ENCODE measurements around the gene SMCP. TPM values are rescaled to one million over a fixed set of nuclear protein-coding genes. Genes with fewer than 3 reads are reported as not detected.

SMCP gene
- total RNA-seq, 2 experiments from 2014 or later, result not detected

DNA sequence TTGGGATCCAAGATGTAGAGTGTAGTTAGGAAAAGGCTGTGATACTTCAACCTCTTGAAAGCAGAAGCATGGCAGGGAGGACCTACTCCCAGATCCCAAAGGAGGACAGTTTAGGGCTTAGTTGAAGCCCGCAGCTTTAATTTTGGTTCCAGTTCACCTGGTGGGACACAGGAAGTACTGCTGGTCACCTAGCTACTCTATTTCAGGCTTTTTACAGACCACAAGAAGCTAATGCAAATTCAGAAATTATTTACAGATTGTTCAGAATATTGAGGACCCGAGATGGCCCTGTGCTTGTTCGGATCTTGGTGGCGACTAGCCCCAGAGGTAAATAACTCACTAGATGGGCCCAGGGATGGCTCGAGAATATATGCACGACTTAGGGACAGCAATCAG is 6.4 kb upstream of the SMCP start:
- no peak overlapping the region for H3K27ac Mint-ChIP-seq
- peaks cover 3% of the 10 kb centered on the region for H3K27me3 Mint-ChIP-seq (ENCODE audit: low read depth)
- no peaks in the 10 kb centered on the region for H3K9me3 Mint-ChIP-seq
- no peaks in the 10 kb centered on the region for H3K36me3 Mint-ChIP-seq (ENCODE audit: low read depth)
- H3K4me1 Mint-ChIP-seq (ENCODE audit: low read depth), result no peaks in the 10 kb centered on the region
- CTCF ChIA-PET, result interaction anchor here (1.2 to 1.6 kb wide), 2 partner anchors 7 to 352 kb away, joined by 3 to 6 read pairs; no protein-coding TSS in a partner anchor
- DNase-seq, result no peak
- intact Hi-C loops (cut with micrococcal nuclease), result no loop called here
- H3K4me3 Mint-ChIP-seq, result no peak overlapping the region

DNA sequence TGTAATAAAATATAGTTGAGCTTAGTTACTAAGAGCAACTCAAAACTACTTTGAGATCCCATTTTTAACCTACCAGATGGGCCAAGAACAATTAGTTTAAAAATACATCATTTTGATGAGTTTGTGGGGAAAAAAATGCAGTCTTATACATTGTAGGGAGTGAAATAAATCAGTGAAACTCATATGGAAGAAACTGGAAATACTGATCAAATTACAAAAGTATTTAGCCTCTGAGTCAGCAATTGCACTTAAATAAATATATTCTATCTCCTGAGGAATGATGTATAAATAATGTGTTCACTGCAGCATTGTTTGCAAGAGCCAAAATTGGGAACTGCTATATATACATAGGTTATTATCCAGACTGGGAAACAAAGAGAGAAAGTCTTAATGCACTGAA is 4.6 kb upstream of the SMCP start:
- no peak overlapping the region for H3K4me3 Mint-ChIP-seq
- no peaks in the 10 kb centered on the region for H3K36me3 Mint-ChIP-seq (ENCODE audit: low read depth)
- no peaks in the 10 kb centered on the region for H3K4me1 Mint-ChIP-seq (ENCODE audit: low read depth)
- CTCF ChIA-PET, result no interaction called here
- DNase-seq, result no peak
- peaks cover 8% of the 10 kb centered on the region for H3K27me3 Mint-ChIP-seq (ENCODE audit: low read depth)
- no peak overlapping the region for H3K27ac Mint-ChIP-seq
- intact Hi-C loops (cut with micrococcal nuclease), result no loop called here
- H3K9me3 Mint-ChIP-seq, result no peaks in the 10 kb centered on the region

DNA sequence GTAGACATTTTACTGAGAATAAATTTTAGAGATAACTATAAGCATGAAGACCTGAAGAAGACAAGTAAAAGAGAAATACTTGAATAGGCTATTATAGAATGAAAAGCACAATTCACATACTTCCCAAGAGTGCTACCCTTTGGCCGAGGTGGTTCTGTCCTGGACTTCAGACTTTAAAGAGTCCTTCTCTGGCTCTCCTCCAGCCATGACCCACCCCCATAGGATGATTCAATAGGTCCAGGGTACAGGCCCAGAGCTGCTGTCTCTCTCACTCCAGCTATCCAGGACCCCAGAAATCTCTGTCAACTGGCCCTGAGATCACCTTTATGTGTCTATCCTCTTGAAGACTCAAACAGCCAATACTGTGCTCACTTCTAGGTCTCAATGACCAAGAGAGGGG is 1.3 kb upstream of the SMCP start:
- no peaks in the 10 kb centered on the region for H3K36me3 Mint-ChIP-seq (ENCODE audit: low read depth)
- no peaks in the 10 kb centered on the region for H3K9me3 Mint-ChIP-seq
- CTCF ChIA-PET, result no interaction called here
- no peak overlapping the region for H3K4me3 Mint-ChIP-seq
- H3K4me1 Mint-ChIP-seq (ENCODE audit: low read depth), result no peaks in the 10 kb centered on the region
- no peak for DNase-seq
- intact Hi-C loops (cut with micrococcal nuclease), result no loop called here
- no peak overlapping the region for H3K27ac Mint-ChIP-seq
- peaks cover 14% of the 10 kb centered on the region for H3K27me3 Mint-ChIP-seq (ENCODE audit: low read depth)

DNA sequence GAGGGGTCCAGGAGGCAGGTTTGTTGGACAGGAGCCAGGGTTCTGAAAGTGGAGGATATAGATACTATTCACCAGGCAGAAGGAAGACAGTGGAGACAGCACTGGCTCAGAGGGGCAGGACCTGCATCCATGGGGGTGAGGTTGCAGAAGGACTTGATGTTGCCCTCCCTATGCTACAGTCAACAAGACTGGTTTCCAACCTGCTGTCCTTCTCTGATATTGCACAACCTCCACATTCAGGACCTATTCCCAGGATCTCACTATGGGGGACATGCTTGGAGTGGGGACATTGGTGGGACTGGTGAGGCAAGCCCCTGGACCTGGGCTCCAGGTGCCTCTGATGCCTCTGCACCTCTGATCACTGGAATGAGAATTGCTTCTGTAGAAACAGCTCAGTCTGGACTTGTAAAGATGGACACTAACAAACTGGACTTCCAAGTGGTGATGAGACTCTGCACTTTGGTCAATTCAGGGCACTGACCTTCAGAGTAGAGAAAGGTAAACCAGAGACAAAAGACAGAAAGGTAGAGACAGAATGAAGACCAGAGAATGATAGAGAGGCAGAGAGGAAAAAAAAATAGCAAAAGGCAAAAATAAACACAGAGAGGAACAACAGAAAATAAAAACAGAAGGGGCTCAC is 1.6 kb downstream of the SMCP start:
- CTCF ChIA-PET, result no interaction called here
- H3K36me3 Mint-ChIP-seq (ENCODE audit: low read depth), result no peaks in the 10 kb centered on the region
- no peaks in the 10 kb centered on the region for H3K9me3 Mint-ChIP-seq
- no peak overlapping the region for H3K4me3 Mint-ChIP-seq
- no peaks in the 10 kb centered on the region for H3K4me1 Mint-ChIP-seq (ENCODE audit: low read depth)
- no peak for DNase-seq
- intact Hi-C loops (cut with micrococcal nuclease), result no loop called here
- no peak overlapping the region for H3K27ac Mint-ChIP-seq
- peaks cover 11% of the 10 kb centered on the region for H3K27me3 Mint-ChIP-seq (ENCODE audit: low read depth)

GRCh38 chr1:152880316-152880715 is 2.2 kb downstream of the SMCP start:
- intact Hi-C loops (cut with micrococcal nuclease), result no loop called here
- CTCF ChIA-PET, result no interaction called here
- no peaks in the 10 kb centered on the region for H3K36me3 Mint-ChIP-seq (ENCODE audit: low read depth)
- H3K4me3 Mint-ChIP-seq, result no peak overlapping the region
- no peak overlapping the region for H3K27ac Mint-ChIP-seq
- H3K4me1 Mint-ChIP-seq (ENCODE audit: low read depth), result no peaks in the 10 kb centered on the region
- H3K27me3 Mint-ChIP-seq (ENCODE audit: low read depth), result peaks cover 11% of the 10 kb centered on the region
- DNase-seq, result no peak
- H3K9me3 Mint-ChIP-seq, result no peaks in the 10 kb centered on the region

GRCh38 chr1:152880907-152881306 is 2.8 kb downstream of the SMCP start:
- Mint-ChIP-seq H3K36me3 (ENCODE audit: low read depth) (no peaks in the 10 kb centered on the region), H3K9me3 (no peaks in the 10 kb centered on the region), H3K27ac (no peak overlapping the region), H3K4me3 (no peak overlapping the region), H3K4me1 (ENCODE audit: low read depth) (no peaks in the 10 kb centered on the region), H3K27me3 (ENCODE audit: low read depth) (peaks cover 11% of the 10 kb centered on the region)
- CTCF ChIA-PET, result no interaction called here
- intact Hi-C loops (cut with micrococcal nuclease), result no loop called here
- DNase-seq, result no peak

DNA sequence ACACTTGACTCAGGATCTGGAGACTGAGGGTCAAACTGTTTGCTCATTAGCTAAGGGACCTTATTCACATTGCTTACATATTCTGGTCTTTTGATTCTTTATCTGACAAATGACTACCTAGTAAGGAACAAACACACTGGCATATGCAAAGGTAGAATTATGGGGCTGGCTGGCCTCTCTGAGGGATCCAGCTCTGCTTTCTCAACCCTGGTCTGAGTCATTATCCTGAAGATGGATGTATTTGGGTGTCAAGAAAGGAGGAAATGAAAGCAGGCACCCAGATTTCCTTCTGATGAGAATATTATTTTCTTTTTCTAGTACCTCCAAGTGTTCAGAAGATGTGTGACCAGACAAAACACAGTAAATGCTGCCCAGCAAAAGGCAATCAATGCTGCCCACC is 6.0 kb downstream of the SMCP start:
- DNase-seq, result no peak
- Mint-ChIP-seq H3K9me3 (no peaks in the 10 kb centered on the region), H3K36me3 (ENCODE audit: low read depth) (no peaks in the 10 kb centered on the region), H3K27ac (no peak overlapping the region), H3K4me3 (no peak overlapping the region), H3K27me3 (ENCODE audit: low read depth) (peaks cover 5% of the 10 kb centered on the region), H3K4me1 (ENCODE audit: low read depth) (no peaks in the 10 kb centered on the region)
- intact Hi-C loops (cut with micrococcal nuclease), result no loop called here
- CTCF ChIA-PET, result no interaction called here

GRCh38 chr1:152884506-152884905 is 6.4 kb downstream of the SMCP start:
- CTCF ChIA-PET, result no interaction called here
- Mint-ChIP-seq H3K4me1 (ENCODE audit: low read depth) (no peaks in the 10 kb centered on the region), H3K27me3 (ENCODE audit: low read depth) (peaks cover 5% of the 10 kb centered on the region), H3K36me3 (ENCODE audit: low read depth) (no peaks in the 10 kb centered on the region), H3K27ac (no peak overlapping the region), H3K9me3 (no peaks in the 10 kb centered on the region), H3K4me3 (no peak overlapping the region)
- intact Hi-C loops (cut with micrococcal nuclease), result no loop called here
- DNase-seq, result no peak

GRCh38 chr1:152884966-152885624 is 7.0 kb downstream of the SMCP start:
- Mint-ChIP-seq H3K27ac (no peak overlapping the region), H3K9me3 (no peaks in the 10 kb centered on the region), H3K4me1 (ENCODE audit: low read depth) (no peaks in the 10 kb centered on the region), H3K4me3 (no peak overlapping the region), H3K36me3 (ENCODE audit: low read depth) (no peaks in the 10 kb centered on the region), H3K27me3 (ENCODE audit: low read depth) (peaks cover 7% of the 10 kb centered on the region)
- DNase-seq, result no peak
- intact Hi-C loops (cut with micrococcal nuclease), result no loop called here
- CTCF ChIA-PET, result no interaction called here

GRCh38 chr1:152886085-152886484 is 8.0 kb downstream of the SMCP start:
- Mint-ChIP-seq H3K36me3 (ENCODE audit: low read depth) (no peaks in the 10 kb centered on the region), H3K27me3 (ENCODE audit: low read depth) (peaks cover 7% of the 10 kb centered on the region), H3K27ac (no peak overlapping the region), H3K9me3 (no peaks in the 10 kb centered on the region), H3K4me3 (no peak overlapping the region), H3K4me1 (ENCODE audit: low read depth) (no peaks in the 10 kb centered on the region)
- intact Hi-C loops (cut with micrococcal nuclease), result no loop called here
- no peak for DNase-seq
- CTCF ChIA-PET, result no interaction called here

GRCh38 chr1:152886758-152887409 is 8.8 kb downstream of the SMCP start:
- intact Hi-C loops (cut with micrococcal nuclease), result no loop called here
- Mint-ChIP-seq H3K4me1 (ENCODE audit: low read depth) (no peaks in the 10 kb centered on the region), H3K4me3 (no peak overlapping the region), H3K27me3 (ENCODE audit: low read depth) (peaks cover 7% of the 10 kb centered on the region), H3K27ac (no peak overlapping the region), H3K9me3 (no peaks in the 10 kb centered on the region), H3K36me3 (ENCODE audit: low read depth) (no peaks in the 10 kb centered on the region)
- CTCF ChIA-PET, result no interaction called here
- DNase-seq, result no peak

DNA sequence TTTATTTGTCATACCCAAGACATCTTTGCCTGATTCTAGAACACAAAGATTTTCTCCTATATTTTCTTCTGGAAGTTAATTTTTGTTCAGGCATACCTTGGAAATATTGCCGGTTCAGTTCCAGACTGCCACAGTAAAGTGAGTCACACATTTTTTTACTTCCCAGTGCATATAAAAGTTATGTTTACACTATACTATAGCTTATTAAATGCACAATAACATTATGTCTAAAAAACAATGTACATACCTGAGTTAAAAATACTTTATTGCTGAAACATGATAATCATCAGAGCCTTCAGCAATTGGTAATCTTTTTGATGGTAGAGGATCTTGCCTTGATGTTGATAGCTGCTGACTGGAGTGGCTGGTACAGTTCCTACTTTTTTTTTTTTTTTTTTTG is 10.0 kb downstream of the SMCP start:
- Mint-ChIP-seq H3K4me3 (no peak overlapping the region), H3K4me1 (ENCODE audit: low read depth) (no peaks in the 10 kb centered on the region), H3K27me3 (ENCODE audit: low read depth) (peaks cover 7% of the 10 kb centered on the region), H3K9me3 (no peaks in the 10 kb centered on the region), H3K36me3 (ENCODE audit: low read depth) (no peaks in the 10 kb centered on the region), H3K27ac (no peak overlapping the region)
- no peak for DNase-seq
- intact Hi-C loops (cut with micrococcal nuclease), result no loop called here
- CTCF ChIA-PET, result no interaction called here

GRCh38 chr1:152899027-152899426 is 20.9 kb downstream of the SMCP start:
- H3K9me3 Mint-ChIP-seq, result no peaks in the 10 kb centered on the region
- H3K4me3 Mint-ChIP-seq, result no peak overlapping the region
- H3K27me3 Mint-ChIP-seq (ENCODE audit: low read depth), result peaks cover 35% of the 10 kb centered on the region
- intact Hi-C loops (cut with micrococcal nuclease), result no loop called here
- no peaks in the 10 kb centered on the region for H3K4me1 Mint-ChIP-seq (ENCODE audit: low read depth)
- no peak for DNase-seq
- CTCF ChIA-PET, result no interaction called here
- no peak overlapping the region for H3K27ac Mint-ChIP-seq
- H3K36me3 Mint-ChIP-seq (ENCODE audit: low read depth), result no peaks in the 10 kb centered on the region
